ENCODE results near the gene PPM1E.

PPM1E gene

DNA sequence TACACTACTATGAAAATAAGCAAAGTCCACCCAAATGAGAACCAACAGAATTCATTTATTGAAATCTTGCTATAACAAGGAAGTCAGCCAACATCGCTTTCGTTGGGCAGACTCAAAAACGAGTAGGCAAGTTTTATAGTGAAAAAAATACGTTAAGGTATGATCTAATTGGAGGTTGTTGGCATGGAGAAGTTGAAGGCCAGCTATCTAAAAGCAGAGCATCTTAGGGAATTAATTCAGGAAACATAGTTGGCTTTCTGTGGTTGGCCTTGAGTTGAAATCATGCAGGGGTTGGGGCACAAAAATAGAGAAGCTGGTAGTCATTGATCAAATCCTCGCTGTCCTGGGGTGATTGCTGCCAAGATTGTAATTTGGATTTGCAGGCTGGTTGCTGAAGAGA, 118.3 kb downstream of the PPM1E start:
- DNase-seq (ENCODE audit: low read depth), result no peak
- no peak overlapping the region for H3K4me3 ChIP-seq (ENCODE audit: low read depth, low read length)
- no peak for TF ChIP-seq CTCF (IDR thresholded peaks at IDR 0.05; ENCODE audit: insufficient read depth, low read depth, low read length, missing control alignments)

- TF ChIP-seq CTCF (IDR thresholded peaks at IDR 0.05; ENCODE audit: insufficient read depth, low read depth, low read length, missing control alignments), result no peak
- peak; percentile 47 for DNase-seq (ENCODE audit: low read depth)
- H3K4me3 ChIP-seq (ENCODE audit: low read depth, low read length), result no peak overlapping the region
Measured at GRCh38 chr17:58875261-58875660, 119.6 kb downstream of the PPM1E start.

- no peak for DNase-seq (ENCODE audit: low read depth)
- H3K4me3 ChIP-seq (ENCODE audit: low read depth, low read length), result no peak overlapping the region
- TF ChIP-seq CTCF (IDR thresholded peaks at IDR 0.05; ENCODE audit: insufficient read depth, low read depth, low read length, missing control alignments), result no peak
Measured at GRCh38 chr17:58884161-58884560, 128.5 kb downstream of the PPM1E start.

- no peak for TF ChIP-seq CTCF (IDR thresholded peaks at IDR 0.05; ENCODE audit: insufficient read depth, low read depth, low read length, missing control alignments)
- no peak for DNase-seq (ENCODE audit: low read depth)
- no peak overlapping the region for H3K4me3 ChIP-seq (ENCODE audit: low read depth, low read length)
Measured at GRCh38 chr17:58886514-58886913, 130.9 kb downstream of the PPM1E start.

DNA sequence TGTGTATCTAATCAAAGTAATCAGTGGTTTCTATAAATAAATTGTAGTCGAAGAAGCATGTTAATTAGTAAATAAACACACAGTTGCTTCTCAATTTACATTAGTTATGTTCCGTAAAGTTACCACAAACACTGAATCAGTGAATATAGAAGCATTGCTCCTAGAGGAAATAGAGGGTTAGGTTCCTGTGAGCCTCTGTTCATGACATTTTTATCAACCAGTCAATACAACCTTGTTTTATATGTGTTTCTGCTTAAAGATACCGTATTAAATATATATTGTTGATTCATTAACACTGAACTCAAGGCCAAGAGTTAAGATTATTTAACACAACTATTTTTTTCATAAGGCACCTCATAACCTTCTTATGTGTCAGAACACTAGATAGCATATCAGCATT, 134.3 kb downstream of the PPM1E start:
- no peak overlapping the region for H3K4me3 ChIP-seq (ENCODE audit: low read depth, low read length)
- no peak for DNase-seq (ENCODE audit: low read depth)
- TF ChIP-seq CTCF (IDR thresholded peaks at IDR 0.05; ENCODE audit: insufficient read depth, low read depth, low read length, missing control alignments), result no peak

GRCh38 chr17:58899191-58899590, 143.5 kb downstream of the PPM1E start:
- no peak for TF ChIP-seq CTCF (IDR thresholded peaks at IDR 0.05; ENCODE audit: insufficient read depth, low read depth, low read length, missing control alignments)
- DNase-seq (ENCODE audit: low read depth), result no peak
- no peak overlapping the region for H3K4me3 ChIP-seq (ENCODE audit: low read depth, low read length)

DNA sequence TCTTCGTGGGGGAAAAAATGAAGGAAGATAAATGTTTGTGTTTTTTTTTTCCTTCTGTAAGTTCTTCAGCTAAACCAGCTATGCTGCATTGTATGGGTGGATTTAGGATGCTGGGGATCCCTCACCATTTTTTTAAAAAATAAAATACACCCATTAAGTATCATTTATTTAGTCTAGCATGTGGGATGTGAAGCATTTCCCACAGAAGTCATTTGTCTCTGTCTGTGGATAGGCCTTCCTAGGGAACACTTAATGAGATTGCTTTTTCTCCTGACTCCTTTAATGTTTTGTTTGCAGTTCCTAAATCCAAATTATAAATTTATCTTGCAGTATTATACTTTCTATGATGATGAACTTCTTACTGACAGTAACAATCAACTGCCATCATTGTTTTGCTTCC, 146.7 kb downstream of the PPM1E start:
- TF ChIP-seq CTCF (IDR thresholded peaks at IDR 0.05; ENCODE audit: insufficient read depth, low read depth, low read length, missing control alignments), result no peak
- H3K4me3 ChIP-seq (ENCODE audit: low read depth, low read length), result no peak overlapping the region
- DNase-seq (ENCODE audit: low read depth), result no peak

Data from GM12865 (cell line).